ENCODE results near the gene GINS1. TPM values are rescaled to one million over a fixed set of nuclear protein-coding genes. Genes with fewer than 3 reads are reported as not detected.

GINS1 gene
- polyA plus RNA-seq, 1 experiment, result 2.7 TPM

GRCh38 chr20:25496968-25497401 lies 89.5 kb downstream of the GINS1 start:
- no peaks in the 10 kb centered on the region for H3K27me3 ChIP-seq (ENCODE audit: control insufficient read depth, insufficient read depth, low read length)
- POLR2A ChIA-PET, result no interaction called here
- peaks cover 2% of the 10 kb centered on the region; the same call in 1 of the 2 replicates for H3K36me3 ChIP-seq (ENCODE audit: control insufficient read depth, insufficient read depth, low read length)
- H3K4me3 ChIP-seq (ENCODE audit: low read depth, low read length), result no peak overlapping the region
- CTCF ChIA-PET, result interaction anchor here (1.1 kb wide), 2 partner anchors 9 to 13 kb away, joined by 3 read pairs; no protein-coding TSS in a partner anchor
- DNase-seq (ENCODE audit: low read depth), result no peak
- TF ChIP-seq CTCF (IDR thresholded peaks at IDR 0.05; ENCODE audit: insufficient read depth, low read depth, low read length), result no peak

- peaks cover 2% of the 10 kb centered on the region; the same call in 1 of the 2 replicates for H3K36me3 ChIP-seq (ENCODE audit: control insufficient read depth, insufficient read depth, low read length)
- no peak for TF ChIP-seq CTCF (IDR thresholded peaks at IDR 0.05; ENCODE audit: insufficient read depth, low read depth, low read length)
- no peaks in the 10 kb centered on the region for H3K27me3 ChIP-seq (ENCODE audit: control insufficient read depth, insufficient read depth, low read length)
- no peak for DNase-seq (ENCODE audit: low read depth)
- CTCF ChIA-PET, result interaction anchor here (1.1 kb wide), 1 partner anchor 12 kb away, joined by 3 read pairs; no protein-coding TSS in a partner anchor
- POLR2A ChIA-PET, result no interaction called here
- no peak overlapping the region for H3K4me3 ChIP-seq (ENCODE audit: low read depth, low read length)
Measured at GRCh38 chr20:25497586-25498279, 90.3 kb downstream of the GINS1 start.

Other genes with a start within 250 kb of the GINS1 start
- 53.1 and 70.8 TPM in 2 replicates for gene ENTPD6, start 212.0 kb upstream of the GINS1 start, polyA plus RNA-seq (2011; rRNA removed)
- gene PYGB, start 159.6 kb upstream of the GINS1 start, polyA plus RNA-seq (2011; rRNA removed), result 45.9 and 68.8 TPM in 2 replicates
- 20.2 and 25.0 TPM in 2 replicates for gene ABHD12, start 16.8 kb upstream of the GINS1 start, polyA plus RNA-seq (2011; rRNA removed)
- 4.5 and 6.2 TPM in 2 replicates for gene NINL, start 177.9 kb downstream of the GINS1 start, polyA plus RNA-seq (2011; rRNA removed)
- 3.9 and 6.7 TPM in 2 replicates for gene NANP, start 216.3 kb downstream of the GINS1 start, polyA plus RNA-seq (2011; rRNA removed)